ENCODE results near the gene B9D2.

DNA sequence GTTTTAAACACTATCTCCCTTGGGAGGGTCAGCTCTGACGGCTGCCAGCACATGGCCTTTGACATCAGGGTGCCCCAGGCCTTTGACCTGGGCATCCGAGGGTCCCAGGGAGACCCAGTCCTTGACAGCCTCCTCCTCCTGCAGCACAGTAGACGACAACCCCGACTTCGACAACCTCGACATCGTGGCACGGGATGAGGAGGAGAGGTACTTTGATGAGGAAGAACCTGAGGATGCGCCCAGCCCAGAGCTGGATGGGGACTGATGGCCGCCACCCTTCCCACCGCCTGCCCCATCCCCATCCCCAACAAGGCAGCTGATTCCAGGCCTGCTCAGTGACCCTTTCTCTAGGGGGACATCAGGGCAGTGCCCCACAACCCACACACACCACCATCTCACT is 41.5 kb downstream of the B9D2 start:
- no peak for TF ChIP-seq GATA2 (IDR thresholded peaks at IDR 0.05; ENCODE audit: low read depth, low read length)
- TF ChIP-seq GATA3 (IDR thresholded peaks at IDR 0.05; ENCODE audit: low read depth, low read length), result no peak
